NCI-H2107 treated with DMSO at 0.1 percent for 48 hours (cell line): ENCODE results near the gene MTX1.
A peak's percentile ranks its signal among the peaks of the same experiment; 100 is the strongest.
"Not testable (repeated sequence)": the region's sequence is repeated elsewhere in the genome, so short reads cannot be mapped to it uniquely, and the experiment has no call there.

Source experiments
- DNase-seq: peaks from one replicate; lab custom pipeline; 2025; ENCODE audit not compliant: unreplicated experiment; lab: John Stamatoyannopoulos, UW

MTX1 gene

GRCh38 chr1:155208541-155209311 is at the start of gene MTX1:
TSS of gene MTX1 (plus strand) at chr1:155208695. CDS start at chr1:155208805, 110 bp downstream.
- DNase-seq = peak; percentile 72

DNA sequence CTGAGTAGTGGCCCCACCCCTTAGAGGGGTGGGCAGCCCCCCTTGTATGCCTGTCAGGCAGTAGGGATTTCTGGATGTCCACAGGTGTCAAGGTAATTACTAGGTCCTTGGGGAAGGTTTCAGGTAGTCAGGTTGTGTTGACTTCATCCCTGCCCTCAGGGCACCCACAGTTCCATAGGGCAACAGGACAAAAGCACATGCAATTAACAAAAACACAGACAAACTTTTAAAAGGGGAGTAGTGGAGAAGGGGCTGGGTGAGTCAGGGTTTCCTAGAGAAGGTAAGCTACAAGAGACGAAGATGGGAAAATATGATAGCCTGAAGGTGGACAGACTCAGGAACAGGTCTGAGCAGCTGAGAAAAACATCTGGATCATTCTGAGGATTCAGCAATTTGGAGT is 49.5 kb upstream of the MTX1 start:
- no peak for DNase-seq

DNA sequence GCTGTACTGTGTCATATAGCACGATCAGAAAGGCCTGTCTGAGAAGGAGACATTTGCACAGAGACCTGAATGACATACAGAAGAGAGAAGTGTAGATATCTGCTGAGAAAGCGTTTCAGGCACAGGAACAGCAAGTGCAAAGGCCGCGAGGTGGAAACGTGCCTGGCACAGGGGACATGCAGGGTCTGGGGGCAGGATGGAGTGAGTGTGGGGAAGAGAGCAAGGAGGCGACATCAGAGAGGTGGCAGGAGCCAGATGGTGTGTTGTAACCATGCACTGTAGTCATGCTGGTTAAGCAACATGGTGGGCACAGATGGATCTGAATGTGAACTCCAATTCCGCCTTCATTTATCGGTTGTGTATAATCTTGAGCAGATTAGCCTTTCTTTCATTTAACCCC is 48.4 kb upstream of the MTX1 start:
- no peak for DNase-seq

GRCh38 chr1:155162631-155163030 is 45.9 kb upstream of the MTX1 start:
- not testable (repeated sequence) for DNase-seq

- DNase-seq = not testable (repeated sequence)
These were observed 44.7 kb upstream of the MTX1 start for GRCh38 chr1:155163785-155164184.

GRCh38 chr1:155164625-155165024 is 43.9 kb upstream of the MTX1 start:
- DNase-seq = not testable (repeated sequence)

GRCh38 chr1:155166051-155166470 is 42.4 kb upstream of the MTX1 start:
- DNase-seq = no peak

GRCh38 chr1:155166471-155167165 is 41.9 kb upstream of the MTX1 start:
- DNase-seq = no peak

GRCh38 chr1:155167166-155168104 is 41.1 kb upstream of the MTX1 start:
- DNase-seq = peak; percentile 87

GRCh38 chr1:155168105-155168445 is 40.4 kb upstream of the MTX1 start:
- DNase-seq = not testable (repeated sequence)

DNA sequence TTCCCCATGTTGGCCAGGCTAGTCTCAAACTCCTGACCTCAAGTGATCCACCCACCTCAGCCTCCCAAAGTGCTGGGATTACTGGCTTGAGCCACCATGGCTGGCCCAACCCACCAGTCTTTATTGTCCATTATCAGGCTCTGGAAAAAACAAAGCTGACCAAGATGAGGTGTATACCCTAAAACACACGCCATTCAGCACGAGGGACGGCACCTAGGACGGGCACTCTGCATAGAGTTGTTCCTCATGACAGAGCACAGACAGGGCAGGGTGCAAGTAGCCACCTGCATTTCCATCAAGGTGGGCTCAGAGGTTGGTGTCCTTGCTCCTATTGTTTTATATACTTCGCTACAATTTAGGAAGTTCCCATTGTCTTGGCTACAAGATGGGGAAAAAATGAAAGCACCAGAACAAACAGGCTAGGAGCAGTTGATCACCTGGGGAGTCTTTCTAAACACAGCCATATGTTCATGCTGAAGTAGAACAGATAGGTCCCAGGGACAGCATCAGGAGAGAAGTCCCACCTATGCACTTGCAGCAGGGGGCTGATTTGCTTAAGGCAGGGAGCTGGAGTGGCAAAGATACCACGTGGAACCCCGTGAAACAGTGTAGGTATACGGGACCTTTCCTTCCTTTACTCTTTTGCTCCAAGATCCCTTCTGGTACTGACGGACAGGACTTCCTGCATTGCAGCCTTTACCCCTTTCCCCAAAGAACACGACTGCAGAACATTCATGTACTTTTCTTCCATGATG is 39.9 kb upstream of the MTX1 start:
- DNase-seq = no peak

- DNase-seq = no peak
These were observed 39.0 kb upstream of the MTX1 start for GRCh38 chr1:155169541-155169940.

DNA sequence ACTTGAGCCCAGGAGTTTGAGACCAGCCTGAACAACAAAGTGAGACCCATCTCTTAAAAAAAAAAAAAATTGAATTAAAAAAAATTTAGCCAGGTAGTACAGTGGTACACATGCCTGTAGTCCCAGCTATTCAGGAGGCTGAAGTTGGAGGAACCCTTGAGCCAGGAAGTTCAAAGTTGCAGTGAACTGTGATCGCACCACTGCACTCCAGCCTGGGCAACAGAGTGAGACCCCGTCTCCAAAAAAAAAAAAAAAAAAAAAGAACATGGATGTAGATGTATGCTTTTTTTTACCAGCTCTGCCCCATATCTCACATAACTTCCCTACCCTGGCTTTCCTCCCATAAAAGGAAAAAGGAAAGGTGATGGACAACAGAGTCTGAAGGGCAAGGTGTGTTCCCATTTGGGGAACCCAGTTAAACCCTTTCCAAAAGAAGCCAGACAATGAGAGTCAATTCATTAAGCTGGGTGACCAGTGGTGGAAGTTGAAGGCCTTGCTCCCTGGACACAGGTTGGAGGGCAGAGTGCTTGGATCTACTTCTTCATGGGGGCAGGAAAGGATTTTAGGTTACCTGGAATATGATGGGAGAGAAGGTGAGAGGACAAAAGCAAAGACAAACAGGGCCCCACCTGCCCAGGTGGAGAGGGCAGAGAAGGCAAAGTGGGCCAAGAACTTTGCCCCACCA is 38.3 kb upstream of the MTX1 start:
- no peak for DNase-seq

- DNase-seq = no peak
These were observed 37.7 kb upstream of the MTX1 start for GRCh38 chr1:155170806-155171205.

GRCh38 chr1:155171836-155172731 is 36.4 kb upstream of the MTX1 start:
- DNase-seq = no peak

DNA sequence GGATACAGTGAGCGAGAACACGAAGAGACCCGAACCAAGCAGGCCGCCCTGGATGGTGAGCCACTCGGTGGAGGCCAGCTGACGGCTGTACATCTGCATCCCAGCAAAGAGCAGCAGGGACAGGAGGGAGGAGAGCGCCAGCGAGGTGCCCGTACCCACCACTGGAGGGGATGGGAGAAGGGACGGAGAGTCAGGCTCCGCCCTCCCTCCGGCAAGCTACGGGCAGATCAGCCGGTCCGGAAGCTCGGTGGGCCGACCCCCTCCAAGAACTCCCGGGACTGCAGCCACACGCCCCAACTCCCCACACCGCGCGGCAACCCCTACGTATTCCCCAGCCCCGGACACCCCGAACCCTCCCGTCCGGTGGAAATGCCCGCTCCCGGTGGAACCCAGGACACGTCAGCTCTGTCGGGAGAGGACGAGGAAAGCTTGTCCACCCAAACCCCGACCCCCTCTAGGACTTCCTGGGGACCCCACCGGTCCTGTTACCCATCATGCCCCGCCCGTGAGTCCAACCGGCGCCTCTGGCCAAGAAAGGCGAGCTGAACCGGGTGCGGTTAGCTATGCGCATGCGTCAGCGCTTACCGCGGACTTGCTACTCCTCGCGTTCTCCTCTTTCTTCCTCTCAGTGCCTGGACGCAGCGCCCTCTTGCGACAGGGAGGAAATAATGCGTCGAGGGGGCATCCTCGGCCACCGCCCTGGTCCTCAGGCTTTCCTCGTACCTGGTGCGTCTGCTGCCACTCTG is 35.6 kb upstream of the MTX1 start, which contains the start of gene KRTCAP2:
KRTCAP2 (minus strand) TSS at position 573 of the 746 bp plus-strand sequence; CDS start at position 493, 80 bp downstream.
- DNase-seq = peak; percentile 96

- peak; percentile 71 for DNase-seq
These were observed 34.8 kb upstream of the MTX1 start, which contains the start of gene TRIM46 for GRCh38 chr1:155173478-155174323. TSS of gene TRIM46 (plus strand) at chr1:155173849. CDS start at chr1:155173967, 118 bp downstream.
